ENCODE measurements around the gene PADI3.

DNA sequence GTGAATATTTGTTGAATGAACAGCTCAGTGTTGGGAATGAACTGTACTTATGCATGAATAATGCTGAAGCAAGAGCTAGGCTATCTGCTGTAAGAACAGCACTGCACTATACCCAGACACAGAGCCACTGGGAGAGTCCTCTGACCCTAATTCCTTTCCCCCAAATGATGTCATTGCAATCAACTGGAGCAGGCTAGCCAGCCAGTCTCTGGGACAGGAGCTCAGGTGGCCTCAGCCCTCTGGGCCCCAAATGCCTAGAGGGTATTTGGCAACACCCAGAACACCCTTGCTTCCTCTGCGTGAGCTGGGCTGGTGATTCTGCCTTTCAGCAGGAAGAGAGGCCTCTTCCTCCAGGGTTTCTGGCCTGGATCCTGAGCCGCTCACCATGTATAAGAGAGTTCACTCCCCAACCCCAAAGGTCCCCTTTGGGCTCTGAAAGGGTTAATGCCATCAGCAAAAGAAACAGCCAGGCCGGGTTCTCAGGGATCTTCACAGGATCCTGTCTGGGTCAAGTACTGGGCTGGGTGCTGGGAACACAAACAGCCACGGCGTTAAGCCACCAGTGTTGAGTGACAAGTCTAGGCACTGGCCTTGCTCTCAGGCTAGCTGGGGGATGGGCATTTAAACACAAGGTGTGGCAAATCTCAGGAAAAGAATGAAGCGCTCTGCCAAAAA lies 55.4 kb downstream of the PADI3 start:
- TF ChIP-seq, protein P1, sequence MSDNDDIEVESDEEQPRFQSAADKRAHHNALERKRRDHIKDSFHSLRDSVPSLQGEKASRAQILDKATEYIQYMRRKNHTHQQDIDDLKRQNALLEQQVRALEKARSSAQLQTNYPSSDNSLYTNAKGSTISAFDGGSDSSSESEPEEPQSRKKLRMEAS (IDR thresholded peaks at IDR 0.05; ENCODE audit: low read depth, low read length): 0 out of 2 replicates have a peak, but pooled peaks have one; percentile 16
- TF ChIP-seq MYC (IDR thresholded peaks at IDR 0.05; ENCODE audit: low read depth, low read length): no peak
